Central memory CD4-positive, alpha-beta T cell (primary cell): Measurements from ENCODE around the gene PRDM16.

Experiments used
- DNase-seq: peaks from one replicate; pipeline ENCODE4 v3.0.0; 2022

Gene PRDM16

GRCh38 chr1:3126756-3127678 lies 58.0 kb downstream of the PRDM16 start:
- no peak for DNase-seq

GRCh38 chr1:3127738-3128137 lies 58.7 kb downstream of the PRDM16 start:
- DNase-seq = no peak

- DNase-seq = no peak
Measured at GRCh38 chr1:3128431-3129132, 59.6 kb downstream of the PRDM16 start.

- no peak for DNase-seq
Measured at GRCh38 chr1:3129133-3129490, 60.1 kb downstream of the PRDM16 start.

GRCh38 chr1:3130268-3130667 lies 61.3 kb downstream of the PRDM16 start:
- no peak for DNase-seq

- no peak for DNase-seq
Measured at GRCh38 chr1:3132660-3133059, 63.7 kb downstream of the PRDM16 start.

GRCh38 chr1:3133686-3134085 lies 64.7 kb downstream of the PRDM16 start:
- no peak for DNase-seq

- no peak for DNase-seq
Measured at GRCh38 chr1:3134381-3135072, 65.5 kb downstream of the PRDM16 start.

- no peak for DNase-seq
Measured at GRCh38 chr1:3135073-3135702, 66.2 kb downstream of the PRDM16 start.

- DNase-seq = no peak
Measured at GRCh38 chr1:3135744-3136455, 66.9 kb downstream of the PRDM16 start.

- no peak for DNase-seq
Measured at GRCh38 chr1:3136532-3136931, 67.5 kb downstream of the PRDM16 start.

GRCh38 chr1:3137111-3138100 lies 68.4 kb downstream of the PRDM16 start:
- DNase-seq = no peak

- no peak for DNase-seq
Measured at GRCh38 chr1:3138623-3139151, 69.7 kb downstream of the PRDM16 start.

GRCh38 chr1:3139451-3139852 lies 70.4 kb downstream of the PRDM16 start:
- DNase-seq = no peak

- no peak for DNase-seq
Measured at GRCh38 chr1:3139871-3140361, 70.9 kb downstream of the PRDM16 start.

- DNase-seq = no peak
Measured at GRCh38 chr1:3140437-3140836, 71.4 kb downstream of the PRDM16 start.

GRCh38 chr1:3141129-3141528 lies 72.1 kb downstream of the PRDM16 start:
- DNase-seq = no peak

- no peak for DNase-seq
Measured at GRCh38 chr1:3141836-3142235, 72.8 kb downstream of the PRDM16 start.

GRCh38 chr1:3142236-3142635 lies 73.2 kb downstream of the PRDM16 start:
- no peak for DNase-seq

GRCh38 chr1:3142751-3143150 lies 73.7 kb downstream of the PRDM16 start:
- DNase-seq = no peak
